ENCODE data around the gene EMC1.
"Not testable (repeated sequence)": the region's sequence is repeated elsewhere in the genome, so short reads cannot be mapped to it uniquely, and the experiment has no call there.

The EMC1 gene

GRCh38 chr1:19251305-19252196 is at the start of gene EMC1, which contains the start of gene MRTO4:
EMC1 (minus strand) TSS chr1:19251524; CDS start chr1:19251509, 15 bp downstream.
MRTO4 (plus strand) TSS chr1:19251805; CDS start chr1:19251836, 31 bp downstream.
- DNase-seq = no peak

GRCh38 chr1:19300211-19300610 is 48.9 kb upstream of the EMC1 start:
- no peak for DNase-seq

GRCh38 chr1:19294638-19295037 is 43.3 kb upstream of the EMC1 start:
- DNase-seq = no peak

- DNase-seq = no peak
Measured at GRCh38 chr1:19289244-19289643, 37.9 kb upstream of the EMC1 start.

GRCh38 chr1:19288324-19289241 is 37.3 kb upstream of the EMC1 start, which contains the start of gene AKR7A3:
AKR7A3 (minus strand) TSS chr1:19288770; CDS start chr1:19288709, 61 bp downstream.
- DNase-seq = not testable (repeated sequence)

- DNase-seq = no peak
Measured at GRCh38 chr1:19287436-19288185, 36.3 kb upstream of the EMC1 start.

- DNase-seq = not testable (repeated sequence)
Measured at GRCh38 chr1:19285807-19286206, 34.5 kb upstream of the EMC1 start.

GRCh38 chr1:19285366-19285765 is 34.0 kb upstream of the EMC1 start:
- DNase-seq = not testable (repeated sequence)

- DNase-seq = no peak
Measured at GRCh38 chr1:19284881-19285280, 33.6 kb upstream of the EMC1 start.

- DNase-seq = no peak
Measured at GRCh38 chr1:19283891-19284290, 32.6 kb upstream of the EMC1 start.

GRCh38 chr1:19274636-19275035 is 23.3 kb upstream of the EMC1 start:
- no peak for DNase-seq

- not testable (repeated sequence) for DNase-seq
Measured at GRCh38 chr1:19273844-19274531, 22.7 kb upstream of the EMC1 start.

GRCh38 chr1:19273106-19273843 is 22.0 kb upstream of the EMC1 start:
- no peak for DNase-seq

GRCh38 chr1:19272064-19272463 is 20.7 kb upstream of the EMC1 start:
- DNase-seq = no peak

- DNase-seq = not testable (repeated sequence)
Measured at GRCh38 chr1:19270343-19270730, 19.0 kb upstream of the EMC1 start.

- DNase-seq = not testable (repeated sequence)
Measured at GRCh38 chr1:19269427-19270342, 18.4 kb upstream of the EMC1 start.

GRCh38 chr1:19268445-19268844 is 17.1 kb upstream of the EMC1 start:
- DNase-seq = no peak

- DNase-seq = no peak
Measured at GRCh38 chr1:19262744-19263143, 11.4 kb upstream of the EMC1 start.

GRCh38 chr1:19262047-19262446 is 10.7 kb upstream of the EMC1 start:
- no peak for DNase-seq

All from NCI-H1417 treated with DMSO at 0.1 percent for 48 hours (cell line).